GM18951 (cell line): ENCODE results near the gene SAMD3.
"Not testable (repeated sequence)": the region's sequence is repeated elsewhere in the genome, so short reads cannot be mapped to it uniquely, and the experiment has no call there.

ENCODE experiments used
- POLR2A ChIP-seq: IDR thresholded peaks from 4 replicates; pipeline ENCODE4 v1.6.1; 2011; ENCODE audit warnings: mild to moderate bottlenecking; ENCODE audit not compliant: insufficient read length, insufficient read depth; ENCODE audit errors: extremely low read depth
- in situ Hi-C: fragments of 300-500 bp; cut with MboI; formaldehyde crosslinking; loops from one replicate; pipeline ENCODE4 v1.12.0; 2022; ENCODE audit warnings: low sequenced_read_pairs, mixed read lengths, inconsistent platforms; ENCODE audit not compliant: unreplicated experiment

SAMD3 gene

DNA sequence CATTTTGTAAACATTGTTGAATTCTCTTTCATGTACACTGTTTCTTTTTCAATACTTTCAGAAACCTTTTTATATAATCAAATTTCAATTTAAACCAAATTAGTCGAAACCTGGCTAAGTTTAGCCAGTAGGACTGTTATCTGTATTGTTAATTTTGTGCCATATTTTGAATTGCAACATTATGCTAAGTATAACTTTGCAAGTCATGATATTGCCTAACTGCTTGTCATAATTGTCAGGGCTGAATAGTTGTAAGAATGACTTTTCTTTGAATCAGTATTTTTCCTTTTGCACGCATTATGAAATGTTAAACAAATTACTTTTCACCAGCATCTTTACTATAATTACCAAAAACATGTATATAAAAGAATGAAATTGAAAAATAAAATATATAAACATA lies 82.7 kb downstream of the SAMD3 start:
- no peak for TF ChIP-seq POLR2A
- in situ Hi-C loops, result no loop called here

GRCh38 chr6:130138909-130139242 lies 83.9 kb downstream of the SAMD3 start:
- TF ChIP-seq POLR2A, result no peak
- in situ Hi-C loops, result no loop called here

- in situ Hi-C loops, result no loop called here
- no peak for TF ChIP-seq POLR2A
Measured at GRCh38 chr6:130138116-130138908, 84.4 kb downstream of the SAMD3 start.

GRCh38 chr6:130136798-130137197 lies 86.0 kb downstream of the SAMD3 start:
- no peak for TF ChIP-seq POLR2A
- in situ Hi-C loops, result no loop called here

GRCh38 chr6:130134582-130134981 lies 88.2 kb downstream of the SAMD3 start:
- in situ Hi-C loops, result no loop called here
- no peak for TF ChIP-seq POLR2A

- in situ Hi-C loops, result no loop called here
- TF ChIP-seq POLR2A, result no peak
Measured at GRCh38 chr6:130132286-130132701, 90.5 kb downstream of the SAMD3 start.

- no peak for TF ChIP-seq POLR2A
- in situ Hi-C loops, result no loop called here
Measured at GRCh38 chr6:130129762-130130246, 92.9 kb downstream of the SAMD3 start.

DNA sequence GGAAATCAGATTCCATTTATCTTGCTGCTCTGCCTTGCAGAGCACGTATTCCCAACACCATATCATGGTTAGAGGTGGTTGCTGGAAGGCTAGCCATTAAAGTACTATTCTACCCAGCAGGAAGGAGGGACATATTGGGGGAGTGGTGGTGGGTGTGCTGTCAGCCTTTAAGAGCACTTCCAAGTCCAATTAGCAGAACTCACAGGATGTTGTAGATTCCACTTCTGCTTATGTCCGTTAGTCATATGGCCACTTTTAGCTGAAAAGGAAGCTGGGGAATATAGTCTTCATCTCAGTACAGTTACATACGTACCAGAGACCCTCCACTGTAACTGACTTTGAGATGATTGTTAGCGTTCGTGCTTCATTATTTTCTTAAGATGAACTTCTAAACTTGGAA lies 94.4 kb downstream of the SAMD3 start:
- in situ Hi-C loops, result no loop called here
- no peak for TF ChIP-seq POLR2A

GRCh38 chr6:130127195-130127594 lies 95.6 kb downstream of the SAMD3 start:
- in situ Hi-C loops, result no loop called here
- no peak for TF ChIP-seq POLR2A

DNA sequence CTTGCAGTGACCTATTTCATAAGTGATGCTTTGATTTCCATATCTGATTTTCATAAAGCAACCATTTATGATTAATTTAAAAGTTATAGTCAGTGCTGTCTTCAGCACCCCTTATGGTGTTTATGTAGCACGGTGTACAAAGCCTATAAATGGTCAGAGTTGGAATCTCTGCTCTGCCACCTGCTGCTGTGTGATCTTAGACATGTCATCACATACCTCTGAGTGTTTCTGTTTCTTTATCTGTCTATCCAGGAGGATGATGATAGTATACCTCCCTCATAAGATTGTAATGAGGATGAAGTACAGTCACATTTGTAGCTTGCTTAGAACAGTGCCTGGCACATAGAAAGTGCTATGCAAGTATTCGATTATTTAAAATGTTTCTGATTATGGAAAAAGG lies 100.5 kb downstream of the SAMD3 start:
- in situ Hi-C loops, result no loop called here
- no peak for TF ChIP-seq POLR2A

DNA sequence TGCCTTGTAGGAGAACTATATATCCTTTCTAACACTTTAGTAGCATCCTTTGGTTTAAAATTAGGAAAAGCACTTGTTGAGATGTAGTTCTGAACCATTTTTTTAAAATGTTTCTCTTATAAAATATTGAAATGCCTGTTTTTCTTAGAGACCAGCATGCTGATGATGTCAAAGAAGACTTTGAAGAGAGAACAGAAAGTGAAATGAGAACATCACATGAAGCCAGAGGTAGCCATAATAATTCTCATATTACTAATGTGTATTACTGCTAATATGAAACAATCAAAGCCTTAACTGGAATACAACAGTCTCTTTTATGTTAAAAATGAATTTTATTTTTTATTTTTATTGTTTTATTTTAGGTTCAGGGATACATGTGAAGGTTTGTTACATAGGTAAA lies 102.0 kb downstream of the SAMD3 start:
- in situ Hi-C loops, result no loop called here
- no peak for TF ChIP-seq POLR2A

DNA sequence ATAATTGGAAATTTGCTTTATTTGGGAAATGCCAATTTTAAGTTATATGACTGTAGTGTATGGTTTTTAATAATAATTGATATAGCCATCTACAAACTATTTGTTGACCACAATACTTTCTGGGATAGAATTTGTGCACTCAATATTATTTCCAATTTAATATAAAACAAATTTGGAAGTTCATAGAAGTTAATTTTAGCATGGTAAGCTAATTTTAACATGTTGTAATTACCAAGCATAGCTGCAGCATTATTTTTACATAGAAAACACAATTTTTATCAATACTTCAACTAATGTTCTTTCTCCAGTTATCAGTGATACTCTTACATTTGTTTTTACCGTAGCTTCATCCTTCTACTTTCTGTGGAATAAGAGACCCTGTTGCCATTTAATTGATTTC lies 103.5 kb downstream of the SAMD3 start:
- in situ Hi-C loops, result no loop called here
- TF ChIP-seq POLR2A, result no peak

DNA sequence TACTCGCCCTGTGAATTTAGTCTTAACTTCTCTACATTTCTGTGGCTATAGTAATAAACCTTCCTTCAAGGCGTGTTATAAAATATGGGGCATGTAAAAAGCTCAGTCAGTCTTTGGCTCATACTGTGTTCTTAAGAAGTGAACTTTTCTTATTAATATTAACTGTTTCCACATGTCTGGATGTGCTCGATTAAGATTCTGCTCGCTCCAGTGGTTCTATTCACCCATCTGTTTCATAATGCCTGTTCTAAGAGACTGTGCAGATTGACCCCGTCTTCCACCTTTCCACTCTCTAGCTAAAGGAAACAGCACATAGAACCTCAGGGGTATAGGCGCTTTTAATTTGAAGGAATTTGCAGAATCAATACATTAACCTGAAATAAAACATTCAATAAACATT lies 104.5 kb downstream of the SAMD3 start:
- in situ Hi-C loops, result no loop called here
- TF ChIP-seq POLR2A, result no peak

DNA sequence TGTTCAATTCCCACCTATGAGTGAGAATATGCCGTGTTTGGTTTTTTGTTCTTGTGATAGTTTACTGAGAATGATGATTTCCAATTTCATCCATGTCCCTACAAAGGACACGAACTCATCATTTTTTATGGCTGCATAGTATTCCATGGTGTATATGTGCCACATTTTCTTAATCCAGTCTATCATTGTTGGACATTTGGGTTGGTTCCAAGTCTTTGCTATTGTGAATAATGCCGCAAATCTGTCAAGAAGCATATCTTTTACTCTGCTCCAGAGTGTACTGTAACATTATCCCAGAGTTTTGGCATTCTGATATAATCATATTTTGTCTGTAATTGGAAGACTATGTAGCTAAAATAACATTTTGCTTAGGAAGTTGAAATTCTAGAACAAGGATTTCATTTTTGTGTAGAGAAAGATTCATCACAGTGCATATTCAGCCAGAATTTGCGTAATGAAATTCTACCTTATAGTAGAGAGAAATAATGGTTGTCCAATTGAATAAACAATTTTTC lies 105.5 kb downstream of the SAMD3 start:
- in situ Hi-C loops, result not testable (repeated sequence)
